ENCODE measurements around the gene CEMIP. TPM values are rescaled to one million over a fixed set of nuclear protein-coding genes. Genes with fewer than 3 reads are reported as not detected.

Gene CEMIP
- polyA plus RNA-seq, 1 of the 3 experiments (the other 2 are of a cell fraction): 27.8 TPM

- H3K9ac ChIP-seq: no peak overlapping the region
- WGBS (ENCODE audit: low lambda C conversion rate): 78% methylated on average over 4 of the region's 4 CpGs
- H3K9me2 ChIP-seq: no peaks in the 10 kb centered on the region
- no peaks in the 10 kb centered on the region for H3F3A ChIP-seq (replicated peaks; ENCODE audit: insufficient read depth)
- no peaks in the 10 kb centered on the region for H3K79me2 ChIP-seq (ENCODE audit: insufficient read depth)
- H4K20me1 ChIP-seq (ENCODE audit: insufficient read depth): no peaks in the 10 kb centered on the region
- DNase-seq: no peak
- H3K36me3 ChIP-seq (replicated peaks in 1 of 2; ENCODE audit: control insufficient read depth in 1 of 2, insufficient read depth in 2 of 2, low read length in 1 of 2): no peaks in the 10 kb centered on the region
- H3K9me3 ChIP-seq: no peaks in the 10 kb centered on the region
- TF ChIP-seq JUND (IDR thresholded peaks at IDR 0.05) (no peak), PBX3 (IDR thresholded peaks at IDR 0.05) (no peak), ZBTB33 (IDR thresholded peaks at IDR 0.05; ENCODE audit: borderline replicate concordance, low read depth) (no peak), NFIC (IDR thresholded peaks at IDR 0.05; ENCODE audit: borderline replicate concordance) (no peak), CHD2 (IDR thresholded peaks at IDR 0.05; ENCODE audit: low read length, partially characterized antibody) (no peak), RAD21 (IDR thresholded peaks at IDR 0.05; ENCODE audit: low read length) (no peak), ELF1 (IDR thresholded peaks at IDR 0.05) (no peak), USF2 (IDR thresholded peaks at IDR 0.05; ENCODE audit: borderline replicate concordance, low read depth, low read length) (no peak), POLR2AphosphoS5 (IDR thresholded peaks at IDR 0.05; ENCODE audit: low read depth, low read length) (no peak), GATA2 (CRISPR knock-in tag; IDR thresholded peaks at IDR 0.05) (no peak), MEF2A (IDR thresholded peaks at IDR 0.05; ENCODE audit: borderline replicate concordance, low read depth) (no peak), EP300 (IDR thresholded peaks at IDR 0.05; ENCODE audit: borderline replicate concordance in 1 of 2, low read depth in 1 of 2, low read length in 1 of 2) (no peak)
- TF ChIP-seq, protein P1, sequence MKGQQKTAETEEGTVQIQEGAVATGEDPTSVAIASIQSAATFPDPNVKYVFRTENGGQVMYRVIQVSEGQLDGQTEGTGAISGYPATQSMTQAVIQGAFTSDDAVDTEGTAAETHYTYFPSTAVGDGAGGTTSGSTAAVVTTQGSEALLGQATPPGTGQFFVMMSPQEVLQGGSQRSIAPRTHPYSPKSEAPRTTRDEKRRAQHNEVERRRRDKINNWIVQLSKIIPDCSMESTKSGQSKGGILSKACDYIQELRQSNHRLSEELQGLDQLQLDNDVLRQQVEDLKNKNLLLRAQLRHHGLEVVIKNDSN (IDR thresholded peaks at IDR 0.05; ENCODE audit: borderline replicate concordance, low read depth): no peak
- TF ChIP-seq, protein P2, sequence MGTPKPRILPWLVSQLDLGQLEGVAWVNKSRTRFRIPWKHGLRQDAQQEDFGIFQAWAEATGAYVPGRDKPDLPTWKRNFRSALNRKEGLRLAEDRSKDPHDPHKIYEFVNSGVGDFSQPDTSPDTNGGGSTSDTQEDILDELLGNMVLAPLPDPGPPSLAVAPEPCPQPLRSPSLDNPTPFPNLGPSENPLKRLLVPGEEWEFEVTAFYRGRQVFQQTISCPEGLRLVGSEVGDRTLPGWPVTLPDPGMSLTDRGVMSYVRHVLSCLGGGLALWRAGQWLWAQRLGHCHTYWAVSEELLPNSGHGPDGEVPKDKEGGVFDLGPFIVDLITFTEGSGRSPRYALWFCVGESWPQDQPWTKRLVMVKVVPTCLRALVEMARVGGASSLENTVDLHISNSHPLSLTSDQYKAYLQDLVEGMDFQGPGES (IDR thresholded peaks at IDR 0.05; ENCODE audit: low read depth, low read length): no peak
- TF ChIP-seq, protein P3, sequence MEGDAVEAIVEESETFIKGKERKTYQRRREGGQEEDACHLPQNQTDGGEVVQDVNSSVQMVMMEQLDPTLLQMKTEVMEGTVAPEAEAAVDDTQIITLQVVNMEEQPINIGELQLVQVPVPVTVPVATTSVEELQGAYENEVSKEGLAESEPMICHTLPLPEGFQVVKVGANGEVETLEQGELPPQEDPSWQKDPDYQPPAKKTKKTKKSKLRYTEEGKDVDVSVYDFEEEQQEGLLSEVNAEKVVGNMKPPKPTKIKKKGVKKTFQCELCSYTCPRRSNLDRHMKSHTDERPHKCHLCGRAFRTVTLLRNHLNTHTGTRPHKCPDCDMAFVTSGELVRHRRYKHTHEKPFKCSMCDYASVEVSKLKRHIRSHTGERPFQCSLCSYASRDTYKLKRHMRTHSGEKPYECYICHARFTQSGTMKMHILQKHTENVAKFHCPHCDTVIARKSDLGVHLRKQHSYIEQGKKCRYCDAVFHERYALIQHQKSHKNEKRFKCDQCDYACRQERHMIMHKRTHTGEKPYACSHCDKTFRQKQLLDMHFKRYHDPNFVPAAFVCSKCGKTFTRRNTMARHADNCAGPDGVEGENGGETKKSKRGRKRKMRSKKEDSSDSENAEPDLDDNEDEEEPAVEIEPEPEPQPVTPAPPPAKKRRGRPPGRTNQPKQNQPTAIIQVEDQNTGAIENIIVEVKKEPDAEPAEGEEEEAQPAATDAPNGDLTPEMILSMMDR (IDR thresholded peaks at IDR 0.05): no peak
- POLR2A ChIA-PET: no interaction called here
- H2AFZ ChIP-seq (ENCODE audit: low read depth): no peak overlapping the region
- H3K4me2 ChIP-seq: no peak overlapping the region
- H3K27ac ChIP-seq (ENCODE audit: low read depth in 2 of 2, low read length in 1 of 2): no peak overlapping the region
- peaks cover 0 to 6% of the 10 kb centered on the region in 2 experiments; a peak in 2 of 4 replicates for H3K4me1 ChIP-seq (ENCODE audit: control insufficient read depth in 1 of 2, insufficient read depth in 2 of 2, low read depth in 1 of 2, low read length in 1 of 2)
- H3K27me3 ChIP-seq (ENCODE audit: insufficient read depth): no peaks in the 10 kb centered on the region
- CTCF ChIA-PET: interaction anchor here (1.4 to 1.7 kb wide), 2 partner anchors 46 to 146 kb away, joined by 4 read pairs; no protein-coding TSS in a partner anchor
- H3K4me3 ChIP-seq (ENCODE audit: low read depth in 2 of 2, low read length in 1 of 2): no peak overlapping the region
Observed at GRCh38 chr15:80823995-80824394, 44.8 kb downstream of the CEMIP start.
